Measurements from ENCODE around the gene PRSS56.

DNA sequence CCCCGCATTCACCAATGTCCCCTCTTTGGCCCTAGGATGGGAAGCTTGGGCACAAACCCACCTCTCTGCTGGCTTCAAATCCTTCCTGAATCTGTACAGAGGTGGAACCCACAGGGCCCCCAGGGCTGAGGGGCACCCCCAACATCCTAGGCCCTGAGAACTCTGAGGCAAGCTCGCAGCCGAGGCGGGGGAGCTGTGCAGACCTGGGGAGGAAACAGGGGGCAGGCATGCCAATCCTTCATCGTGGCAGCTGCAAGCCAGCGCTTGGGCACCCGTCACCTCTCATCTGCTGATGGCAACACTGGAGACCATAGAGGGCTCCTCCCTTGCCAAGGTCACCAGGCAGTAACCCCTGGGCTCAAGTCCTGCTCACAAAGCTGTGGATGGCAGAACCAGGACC, 43.4 kb upstream of the PRSS56 start:
- TF ChIP-seq, protein P1, sequence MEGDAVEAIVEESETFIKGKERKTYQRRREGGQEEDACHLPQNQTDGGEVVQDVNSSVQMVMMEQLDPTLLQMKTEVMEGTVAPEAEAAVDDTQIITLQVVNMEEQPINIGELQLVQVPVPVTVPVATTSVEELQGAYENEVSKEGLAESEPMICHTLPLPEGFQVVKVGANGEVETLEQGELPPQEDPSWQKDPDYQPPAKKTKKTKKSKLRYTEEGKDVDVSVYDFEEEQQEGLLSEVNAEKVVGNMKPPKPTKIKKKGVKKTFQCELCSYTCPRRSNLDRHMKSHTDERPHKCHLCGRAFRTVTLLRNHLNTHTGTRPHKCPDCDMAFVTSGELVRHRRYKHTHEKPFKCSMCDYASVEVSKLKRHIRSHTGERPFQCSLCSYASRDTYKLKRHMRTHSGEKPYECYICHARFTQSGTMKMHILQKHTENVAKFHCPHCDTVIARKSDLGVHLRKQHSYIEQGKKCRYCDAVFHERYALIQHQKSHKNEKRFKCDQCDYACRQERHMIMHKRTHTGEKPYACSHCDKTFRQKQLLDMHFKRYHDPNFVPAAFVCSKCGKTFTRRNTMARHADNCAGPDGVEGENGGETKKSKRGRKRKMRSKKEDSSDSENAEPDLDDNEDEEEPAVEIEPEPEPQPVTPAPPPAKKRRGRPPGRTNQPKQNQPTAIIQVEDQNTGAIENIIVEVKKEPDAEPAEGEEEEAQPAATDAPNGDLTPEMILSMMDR (conservative IDR thresholded peaks at IDR 0.05 in 1 of 2, IDR thresholded peaks at IDR 0.05 in 1 of 2; ENCODE audit: low read depth in 1 of 2, low read length in 2 of 2) = no peak
- no peak for TF ChIP-seq EZH2 (IDR thresholded peaks at IDR 0.05; ENCODE audit: low read length, missing control alignments)

Measured in fibroblast of lung (primary cell).